Activated CD4-positive, alpha-beta memory T cell treated with anti-CD3 and anti-CD28 coated beads, Interleukin-2, amount 10 ng/mL, durations not matched to agents 7 days and 5 days (primary cell): ENCODE data around the gene PLPPR3. TPM values are rescaled to one million over a fixed set of nuclear protein-coding genes. Genes with fewer than 3 reads are reported as not detected.

ENCODE experiments used
- CTCF ChIA-PET: fragments of 350-600 bp; sonication (Branson Sonifier 250); formaldehyde crosslinking; loops from one replicate; lab custom pipeline; 2021; ENCODE audit warnings: antibody characterized with exemption, inconsistent platforms; lab: Charles Lee
- POLR2A ChIA-PET: fragments of 350-600 bp; sonication (Branson Sonifier 250); formaldehyde crosslinking; loops from one replicate; lab custom pipeline; 2021; ENCODE audit warnings: antibody characterized with exemption; lab: Charles Lee
- DNase-seq: peaks from one replicate; pipeline ENCODE4 v3.0.0-alpha.2; 2020
- H3K27ac Mint-ChIP-seq: one replicate; pipeline ENCODE4 v1.8.0; 2021; ENCODE audit warnings: mild to moderate bottlenecking, mixed read lengths
- H3K27me3 Mint-ChIP-seq: one replicate; pipeline ENCODE4 v1.8.0; 2021; ENCODE audit warnings: mixed read lengths
- H3K36me3 Mint-ChIP-seq: one replicate; pipeline ENCODE4 v1.8.0; 2021; ENCODE audit warnings: low read depth, mixed read lengths
- H3K4me1 Mint-ChIP-seq: one replicate; pipeline ENCODE4 v1.8.0; 2021; ENCODE audit warnings: mixed read lengths
- H3K4me3 Mint-ChIP-seq: one replicate; pipeline ENCODE4 v1.8.0; 2021; ENCODE audit warnings: mild to moderate bottlenecking, mixed read lengths
- H3K9me3 Mint-ChIP-seq: one replicate; pipeline ENCODE4 v1.8.0; 2021; ENCODE audit warnings: mixed read lengths
- total RNA-seq, 2 experiments: library from RNA; stranded (reverse); gene quantifications; one replicate each; pipeline ENCODE4 v1.2.3, GENCODE V29; 2021

PLPPR3 gene
- total RNA-seq, 2 experiments from 2014 or later = not detected

- Mint-ChIP-seq H3K36me3 (peaks cover 52% of the 10 kb centered on the region), H3K27me3 (no peaks in the 10 kb centered on the region), H3K9me3 (no peaks in the 10 kb centered on the region), H3K4me3 (peak overlapping the region; percentile 90), H3K4me1 (peaks cover 49% of the 10 kb centered on the region), H3K27ac (peak overlapping the region; percentile 89)
- DNase-seq = peak; percentile 37
- CTCF ChIA-PET = no interaction called here
- POLR2A ChIA-PET = interaction anchor here (0.7 to 2.3 kb wide), 6 partner anchors 7 to 316 kb away, joined by 3 to 6 read pairs (median 4); partner anchors contain the start of gene WDR18
Measured at GRCh38 chr19:799076-799881, 22.5 kb downstream of the PLPPR3 start.

GRCh38 chr19:798415-799075 lies 23.2 kb downstream of the PLPPR3 start:
- H3K4me3 Mint-ChIP-seq = peak overlapping the region; percentile 90
- DNase-seq = peak; percentile 33
- peaks cover 46% of the 10 kb centered on the region for H3K4me1 Mint-ChIP-seq
- CTCF ChIA-PET = no interaction called here
- POLR2A ChIA-PET = interaction anchor here (0.6 to 2.3 kb wide), 11 partner anchors 8 to 317 kb away, joined by 3 to 6 read pairs (median 3); partner anchors contain the start of genes BSG, CFD, MED16 and RNU6-9
- peaks cover 45% of the 10 kb centered on the region for H3K36me3 Mint-ChIP-seq
- H3K27me3 Mint-ChIP-seq = no peaks in the 10 kb centered on the region
- peak overlapping the region; percentile 89 for H3K27ac Mint-ChIP-seq
- no peaks in the 10 kb centered on the region for H3K9me3 Mint-ChIP-seq

DNA sequence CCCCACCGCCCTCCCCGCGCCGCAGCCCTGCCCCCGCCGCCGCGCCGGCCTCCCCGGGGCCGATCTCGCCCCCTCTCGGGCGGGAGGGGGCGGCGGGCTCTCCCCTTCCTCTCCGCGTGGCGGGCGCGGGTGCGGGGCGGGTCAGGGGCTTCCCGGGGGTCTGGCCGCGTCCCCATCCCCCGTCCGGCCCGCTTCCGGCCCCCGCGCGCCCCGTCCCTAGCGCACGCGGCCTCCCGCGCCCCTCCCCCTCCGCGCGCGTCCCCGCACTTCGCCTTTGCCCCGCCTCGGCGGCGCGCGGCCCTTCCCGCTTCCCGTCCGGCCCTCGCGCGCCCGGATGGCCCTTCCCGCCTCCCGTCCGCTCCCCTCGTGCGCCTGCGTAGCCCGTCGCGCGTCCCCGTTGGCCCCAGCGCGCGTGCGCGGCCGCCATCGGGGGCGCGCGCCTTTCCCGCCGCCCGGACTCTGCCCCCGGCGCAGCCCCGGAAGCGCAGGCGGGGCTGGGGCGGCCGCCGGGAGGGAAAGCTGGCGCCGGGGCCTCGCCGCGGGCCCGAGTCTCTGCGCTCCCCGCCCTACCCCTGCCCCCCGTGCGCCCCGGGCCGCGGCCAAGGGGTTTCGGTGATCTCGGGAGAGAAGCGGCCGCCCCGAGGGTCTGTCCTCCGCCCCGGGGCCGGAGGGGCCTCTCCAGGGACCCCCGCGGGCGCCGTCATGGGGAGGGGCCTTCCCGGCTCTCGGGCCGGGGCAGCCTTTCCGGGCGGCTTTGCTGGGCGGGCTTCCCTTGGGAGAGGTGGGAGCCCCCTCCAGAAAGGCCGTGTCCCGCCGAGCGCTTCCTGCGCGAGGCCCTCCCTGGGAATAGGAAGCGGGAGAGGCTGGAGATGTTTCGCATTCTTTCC lies 24.0 kb downstream of the PLPPR3 start:
- DNase-seq = peak; percentile 92
- peaks cover 40% of the 10 kb centered on the region for H3K4me1 Mint-ChIP-seq
- ChIA-PET CTCF (no interaction called here), POLR2A (interaction anchor here (0.6 to 2.3 kb wide), 15 partner anchors 9 to 336 kb away, joined by 3 to 7 read pairs (median 3); partner anchors contain the start of genes BSG, CFD, MED16 and RNU6-9)
- H3K27ac Mint-ChIP-seq = peak overlapping the region; percentile 83
- no peaks in the 10 kb centered on the region for H3K27me3 Mint-ChIP-seq
- H3K4me3 Mint-ChIP-seq = peak overlapping the region; percentile 90
- no peaks in the 10 kb centered on the region for H3K9me3 Mint-ChIP-seq
- peaks cover 38% of the 10 kb centered on the region for H3K36me3 Mint-ChIP-seq

DNA sequence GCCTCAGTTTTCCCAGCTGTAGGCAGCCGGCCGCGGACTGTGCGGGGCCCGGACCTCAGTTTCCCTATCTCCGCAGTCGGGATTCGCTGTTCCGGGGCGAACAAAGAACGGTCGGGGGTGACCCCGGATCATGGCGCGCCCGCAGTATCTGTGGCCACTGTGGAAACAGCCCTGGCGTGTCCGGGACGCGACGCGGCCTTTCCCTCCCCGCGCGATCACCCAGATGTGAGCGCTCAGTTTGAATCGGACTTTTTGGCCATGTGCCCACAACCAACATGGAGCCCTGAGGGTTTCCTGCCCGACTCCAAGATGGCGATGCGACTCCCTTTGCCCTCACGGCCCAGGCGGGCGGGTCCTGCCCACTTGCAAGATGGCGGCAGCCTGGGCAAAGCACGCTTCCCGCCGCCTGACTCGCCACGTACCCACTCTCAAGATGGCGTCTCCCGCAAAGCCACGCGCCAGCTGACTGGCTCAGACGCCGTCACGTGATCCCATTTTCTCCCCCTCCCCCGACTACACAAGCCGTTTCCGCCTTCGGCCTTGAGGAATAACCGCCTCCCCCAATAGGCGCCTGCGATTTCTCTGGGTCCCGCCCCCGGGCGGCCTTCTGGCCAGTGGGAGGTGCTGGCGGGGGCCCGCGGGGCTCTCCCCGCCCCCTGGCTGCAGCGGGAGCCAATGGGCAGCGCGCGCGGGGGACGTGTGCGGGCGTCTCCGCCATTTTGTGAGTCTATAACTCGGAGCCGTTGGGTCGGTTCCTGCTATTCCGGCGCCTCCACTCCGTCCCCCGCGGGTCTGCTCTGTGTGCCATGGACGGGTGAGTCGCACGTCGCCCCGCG lies 24.8 kb downstream of the PLPPR3 start, which contains the start of gene PTBP1:
PTBP1 (plus strand) TSS at position 761 of the 836 bp plus-strand sequence; CDS start at position 807, 46 bp downstream.
- peak within 1 kb of the TSS; percentile 83 for H3K27ac Mint-ChIP-seq

GRCh38 chr19:795691-796581 lies 25.8 kb downstream of the PLPPR3 start:
- peaks cover 25% of the 10 kb centered on the region for H3K36me3 Mint-ChIP-seq
- no peaks in the 10 kb centered on the region for H3K27me3 Mint-ChIP-seq
- CTCF ChIA-PET = interaction anchor here (1.0 kb wide), 1 partner anchor 26 kb away, joined by 6 read pairs; no protein-coding TSS in a partner anchor
- H3K27ac Mint-ChIP-seq = no peak overlapping the region
- DNase-seq = no peak
- H3K4me1 Mint-ChIP-seq = peaks cover 23% of the 10 kb centered on the region
- H3K9me3 Mint-ChIP-seq = no peaks in the 10 kb centered on the region
- H3K4me3 Mint-ChIP-seq = no peak overlapping the region
- POLR2A ChIA-PET = interaction anchor here (1.2 to 1.7 kb wide), 4 partner anchors 12 to 473 kb away, joined by 3 to 7 read pairs (median 4); partner anchors contain the start of gene CIRBP

More for the DNA sequence above, 24.8 kb downstream of the PLPPR3 start, which contains the start of gene PTBP1:
- peak; percentile 100 for DNase-seq
- Mint-ChIP-seq H3K4me3 (peak within 1 kb of the TSS; percentile 90), H3K9me3 (no peaks in the 10 kb centered on the region), H3K36me3 (peaks cover 33% of the 10 kb centered on the region), H3K27me3 (no peaks in the 10 kb centered on the region), H3K4me1 (peaks cover 33% of the 10 kb centered on the region)
- POLR2A ChIA-PET = interaction anchor here (0.6 to 1.7 kb wide), 12 partner anchors 11 to 472 kb away, joined by 3 to 7 read pairs (median 3); partner anchors contain the start of gene CIRBP
- CTCF ChIA-PET = interaction anchor here (1.0 kb wide), 1 partner anchor 27 kb away, joined by 6 read pairs; no protein-coding TSS in a partner anchor

DNA sequence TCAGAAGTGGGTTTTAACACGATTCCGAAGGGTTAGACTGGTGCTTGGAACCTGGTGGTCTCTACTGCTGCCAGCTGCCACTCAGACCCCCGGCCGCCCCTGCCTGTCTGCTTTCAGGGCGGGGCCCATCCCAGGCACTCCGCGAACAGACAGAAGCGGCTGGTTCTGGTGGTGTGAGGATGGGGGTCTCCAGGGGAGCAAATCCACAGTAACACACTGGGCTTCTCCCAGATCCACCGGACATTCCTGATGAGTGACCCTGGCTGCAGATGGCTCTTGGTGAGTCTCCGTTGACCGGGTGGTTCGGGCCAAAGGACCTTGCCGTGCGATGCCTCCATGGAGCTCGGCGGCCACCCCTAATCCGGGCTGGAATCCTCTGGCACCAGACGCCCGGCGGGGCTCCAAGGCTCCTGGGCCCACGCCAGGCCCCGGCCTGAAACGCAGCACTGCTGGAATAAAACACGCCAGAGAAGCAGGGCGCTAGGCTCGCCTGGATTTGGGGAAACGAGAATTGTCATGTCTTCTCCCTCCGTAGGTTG lies 26.6 kb downstream of the PLPPR3 start:
- H3K27ac Mint-ChIP-seq = no peak overlapping the region
- H3K9me3 Mint-ChIP-seq = no peaks in the 10 kb centered on the region
- no peak overlapping the region for H3K4me3 Mint-ChIP-seq
- H3K36me3 Mint-ChIP-seq = peaks cover 19% of the 10 kb centered on the region
- DNase-seq = no peak
- ChIA-PET POLR2A (no interaction called here), CTCF (no interaction called here)
- H3K4me1 Mint-ChIP-seq = peaks cover 16% of the 10 kb centered on the region
- H3K27me3 Mint-ChIP-seq = no peaks in the 10 kb centered on the region

DNA sequence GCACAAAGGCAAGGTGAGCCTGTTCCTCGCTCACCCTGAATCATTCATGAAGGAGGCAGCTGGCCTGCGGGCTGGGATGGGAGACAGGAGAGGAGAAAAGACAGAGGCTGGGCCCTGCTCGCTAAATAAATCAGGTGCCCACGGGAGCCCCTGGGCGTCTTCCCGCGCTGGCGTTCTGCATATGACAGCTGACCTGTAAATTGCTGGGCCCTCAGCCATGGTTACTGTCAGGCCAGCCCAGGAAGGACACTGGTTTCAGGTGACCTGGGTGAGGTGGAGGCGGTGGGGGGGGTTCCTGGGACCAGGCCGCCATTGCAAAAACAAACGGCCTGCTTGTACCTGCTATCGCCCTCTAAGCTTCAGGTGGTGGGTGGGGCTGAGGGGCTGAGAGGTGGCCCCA lies 27.9 kb downstream of the PLPPR3 start:
- H3K4me3 Mint-ChIP-seq = no peak overlapping the region
- CTCF ChIA-PET = interaction anchor here (0.6 kb wide), 1 partner anchor 285 kb away, joined by 3 read pairs; no protein-coding TSS in a partner anchor

GRCh38 chr19:792306-792885 lies 29.4 kb downstream of the PLPPR3 start:
- H3K4me1 Mint-ChIP-seq = peaks cover 6% of the 10 kb centered on the region
- no peak for DNase-seq
- no peaks in the 10 kb centered on the region for H3K27me3 Mint-ChIP-seq
- no peaks in the 10 kb centered on the region for H3K9me3 Mint-ChIP-seq
- POLR2A ChIA-PET = no interaction called here
- H3K36me3 Mint-ChIP-seq = no peaks in the 10 kb centered on the region
- no peak overlapping the region for H3K27ac Mint-ChIP-seq
- CTCF ChIA-PET = no interaction called here
- H3K4me3 Mint-ChIP-seq = no peak overlapping the region

More for the DNA sequence above, 27.9 kb downstream of the PLPPR3 start:
- Mint-ChIP-seq H3K36me3 (peaks cover 5% of the 10 kb centered on the region), H3K27ac (no peak overlapping the region), H3K9me3 (no peaks in the 10 kb centered on the region), H3K4me1 (peaks cover 5% of the 10 kb centered on the region), H3K27me3 (no peaks in the 10 kb centered on the region)
- POLR2A ChIA-PET = no interaction called here
- no peak for DNase-seq

DNA sequence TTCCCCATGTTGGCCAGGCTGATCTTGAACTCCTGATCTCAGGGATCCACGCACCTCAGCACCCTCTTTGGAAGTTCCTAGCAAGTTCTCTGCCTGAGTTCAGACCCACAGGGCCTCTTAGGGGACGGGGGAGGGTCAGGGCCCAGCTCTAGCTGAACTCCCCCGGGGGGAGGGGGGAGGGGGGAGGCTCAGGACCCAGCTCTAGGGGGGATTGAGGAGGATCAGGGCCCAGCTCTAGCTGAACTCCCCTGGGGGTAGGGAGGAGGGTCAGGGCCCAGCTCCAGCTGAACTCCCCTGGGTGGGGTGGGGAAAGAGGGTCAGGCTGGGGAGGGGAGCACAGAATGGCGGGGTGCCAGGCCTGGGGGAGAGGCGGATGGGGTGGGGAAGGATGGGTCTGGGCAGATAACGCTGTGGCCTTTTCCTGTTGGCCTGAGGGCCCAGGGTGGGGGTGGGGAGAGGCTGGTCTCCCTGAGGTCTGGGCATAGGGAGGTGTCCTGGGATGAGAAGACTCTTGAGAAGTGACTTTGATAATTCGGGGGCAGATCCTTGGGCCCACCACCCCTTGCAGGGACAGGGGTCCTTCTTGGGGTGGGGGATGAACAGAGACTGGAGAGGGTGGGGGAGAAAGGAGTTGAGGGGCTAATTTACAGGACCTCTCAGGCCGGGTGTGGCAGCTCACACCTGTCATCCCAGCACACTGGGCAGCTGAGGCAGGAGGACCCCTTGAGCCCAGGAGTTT lies 30.0 kb downstream of the PLPPR3 start:
- ChIA-PET CTCF (no interaction called here), POLR2A (no interaction called here)
- no peak for DNase-seq
- H3K27me3 Mint-ChIP-seq = no peaks in the 10 kb centered on the region
- no peaks in the 10 kb centered on the region for H3K36me3 Mint-ChIP-seq
- H3K4me1 Mint-ChIP-seq = peaks cover 3% of the 10 kb centered on the region
- H3K27ac Mint-ChIP-seq = no peak overlapping the region
- H3K4me3 Mint-ChIP-seq = no peak overlapping the region
- H3K9me3 Mint-ChIP-seq = no peaks in the 10 kb centered on the region

DNA sequence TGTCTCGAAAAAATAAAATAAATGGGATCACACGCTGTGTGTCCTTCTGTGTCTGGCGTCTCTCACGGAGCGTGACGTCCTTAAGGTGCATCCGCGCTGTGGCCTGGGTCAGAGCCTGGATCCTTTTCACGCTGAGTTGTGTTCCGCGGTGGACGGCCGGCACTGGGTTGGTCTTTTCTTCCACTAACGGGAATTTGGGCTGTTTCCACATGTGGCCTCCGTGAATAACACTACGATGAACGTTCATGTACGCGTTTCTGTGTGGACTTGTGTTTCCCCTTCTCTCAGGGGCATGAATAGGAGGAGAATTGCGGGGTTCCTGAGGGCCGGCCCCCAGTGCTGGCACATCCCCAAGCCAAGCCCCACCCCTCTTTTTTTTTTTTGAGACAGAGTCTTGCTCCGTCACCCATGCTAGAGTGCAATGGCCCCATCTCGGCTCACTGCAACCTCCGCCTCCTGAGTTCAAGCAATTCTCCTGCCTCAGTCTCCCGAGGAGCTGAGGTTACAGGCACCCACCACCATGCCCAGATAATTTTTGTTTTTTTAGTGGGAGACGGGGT lies 30.7 kb downstream of the PLPPR3 start:
- no peaks in the 10 kb centered on the region for H3K36me3 Mint-ChIP-seq
- H3K27me3 Mint-ChIP-seq = no peaks in the 10 kb centered on the region
- H3K4me3 Mint-ChIP-seq = no peak overlapping the region
- DNase-seq = no peak
- ChIA-PET CTCF (no interaction called here), POLR2A (no interaction called here)
- no peak overlapping the region for H3K27ac Mint-ChIP-seq
- H3K4me1 Mint-ChIP-seq = peaks cover 1% of the 10 kb centered on the region
- H3K9me3 Mint-ChIP-seq = no peaks in the 10 kb centered on the region
